Measurements from ENCODE around the gene C12orf42. TPM values are rescaled to one million over a fixed set of nuclear protein-coding genes. Genes with fewer than 3 reads are reported as not detected.

Gene C12orf42
- polyA plus RNA-seq, 3 donors = not detected

DNA sequence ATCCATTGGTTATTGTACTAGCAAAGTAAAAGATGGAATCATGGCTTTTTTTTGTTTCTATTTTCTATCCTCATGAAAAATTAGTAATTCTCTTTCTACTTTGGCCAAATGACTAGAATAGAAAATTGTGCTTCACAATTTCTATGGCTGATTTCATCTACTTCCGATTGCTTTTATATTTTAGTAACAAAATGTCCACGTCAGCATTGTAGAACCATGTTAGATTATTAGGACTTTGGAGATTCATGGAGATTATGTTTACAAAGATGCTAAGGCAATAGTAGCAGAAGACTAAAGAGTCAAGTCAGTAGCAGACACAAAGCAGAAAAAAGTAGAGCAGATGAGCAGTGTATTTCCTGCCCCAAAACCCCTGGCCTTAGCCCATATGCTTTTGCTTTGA lies 113.6 kb downstream of the C12orf42 start:
- WGBS, 3 donors = 78 to 92% (median 85%) methylated on average over 2 of the region's 2 CpGs
- no peak overlapping the region for H3K27ac ChIP-seq (ENCODE audit: low read depth, low read length)

DNA sequence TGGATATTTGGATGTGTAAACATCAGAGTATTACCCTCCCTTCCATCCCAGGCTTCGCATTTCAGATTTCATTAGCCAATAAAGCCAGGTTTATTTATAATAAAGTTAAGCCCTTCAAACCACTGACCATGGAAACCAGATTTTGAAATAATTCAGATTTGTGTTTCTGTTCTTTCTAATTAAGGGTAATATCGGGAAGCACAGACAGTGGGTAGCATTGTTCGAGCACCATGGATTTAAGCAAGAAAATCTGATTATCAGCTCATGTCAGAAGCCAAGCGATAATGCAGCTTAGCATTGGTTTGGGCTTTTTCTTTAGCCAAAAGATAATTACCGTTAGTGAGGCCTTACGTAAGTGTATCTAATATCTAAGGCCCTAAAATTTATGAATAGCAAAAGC lies 116.1 kb downstream of the C12orf42 start:
- 74 to 82% (median 76%) methylated on average over 6 of the region's 6 CpGs for WGBS, 3 donors
- H3K27ac ChIP-seq (ENCODE audit: low read depth, low read length) = no peak overlapping the region

- no peak overlapping the region for H3K27ac ChIP-seq (ENCODE audit: low read depth, low read length)
- WGBS, 3 donors = 29 to 79% (median 74%) methylated on average over 4 of the region's 4 CpGs
These were observed 122.7 kb downstream of the C12orf42 start for GRCh38 chr12:103373088-103373523.

GRCh38 chr12:103369929-103370328 lies 125.8 kb downstream of the C12orf42 start:
- WGBS, 3 donors = 90 to 93% (median 92%) methylated on average over 1 of the region's 1 CpG
- H3K27ac ChIP-seq (ENCODE audit: low read depth, low read length) = no peak overlapping the region

DNA sequence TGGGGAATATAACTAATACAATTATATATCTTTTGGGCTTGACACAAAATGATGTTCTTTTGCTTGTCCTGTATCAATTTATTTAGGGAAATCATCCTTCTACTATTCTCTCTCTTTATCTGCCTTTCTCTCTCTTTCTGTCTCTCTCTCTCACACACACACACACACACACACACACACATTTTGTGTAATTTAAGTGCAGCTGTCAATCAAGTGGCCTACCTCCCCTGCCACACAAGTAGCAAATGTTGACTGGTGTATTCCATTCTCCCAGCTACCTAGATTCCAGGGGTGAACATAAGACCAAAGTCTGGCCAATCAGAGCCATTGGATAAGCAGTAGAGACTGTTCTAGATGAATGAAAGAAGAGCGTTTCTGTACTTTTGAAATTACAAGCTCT lies 127.6 kb downstream of the C12orf42 start:
- no peak overlapping the region for H3K27ac ChIP-seq (ENCODE audit: low read depth, low read length)
- 81 to 89% (median 86%) methylated on average over 1 of the region's 1 CpG for WGBS, 3 donors

DNA sequence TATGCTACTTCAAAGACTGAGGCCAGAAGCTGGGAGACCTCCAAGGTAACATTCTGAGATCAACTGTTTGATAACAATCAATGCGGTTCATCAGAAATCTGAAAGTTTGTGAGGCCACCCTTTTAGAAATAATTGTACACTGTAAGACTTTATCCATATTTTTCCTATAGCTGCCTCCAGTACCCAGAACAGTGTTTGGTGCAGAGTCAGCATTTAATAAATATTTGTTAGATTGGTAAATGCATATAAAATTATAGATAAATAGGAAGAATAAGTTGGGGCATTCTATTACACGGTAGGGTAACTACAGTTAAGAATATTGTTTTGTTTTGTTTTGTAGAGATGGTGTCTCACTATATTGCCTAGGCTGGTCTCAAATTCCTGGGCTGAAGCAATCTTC lies 141.4 kb downstream of the C12orf42 start:
- WGBS, 3 donors = 48 to 96% (median 80%) methylated on average over 2 of the region's 2 CpGs

DNA sequence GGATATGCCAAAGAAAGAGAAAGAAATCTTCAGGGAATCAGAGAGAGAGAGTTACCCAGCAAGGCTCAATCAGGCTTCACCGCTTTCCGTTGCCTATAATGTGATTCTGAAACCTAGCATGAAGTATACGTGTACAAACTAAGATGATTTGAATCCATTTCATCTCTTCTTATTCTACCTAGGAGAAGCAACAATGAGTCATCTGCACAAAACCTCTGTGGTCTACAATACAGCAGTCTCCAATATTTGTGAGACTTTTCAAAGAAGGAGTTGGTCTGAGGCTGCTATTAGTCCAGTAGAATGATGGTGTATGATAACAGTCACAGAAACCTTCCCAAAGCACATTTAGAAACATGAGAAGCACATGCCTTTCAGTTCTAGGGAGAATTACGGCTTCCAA lies 141.9 kb downstream of the C12orf42 start:
- H3K27ac ChIP-seq (ENCODE audit: low read depth, low read length) = no peak overlapping the region
- 83 to 91% (median 85%) methylated on average over 4 of the region's 4 CpGs for WGBS, 3 donors

More for the DNA sequence above, 141.4 kb downstream of the C12orf42 start:
- no peak overlapping the region for H3K27ac ChIP-seq (ENCODE audit: low read depth, low read length)

- WGBS, 3 donors = 67 to 89% (median 85%) methylated on average over 5 of the region's 5 CpGs
- H3K27ac ChIP-seq (ENCODE audit: low read depth, low read length) = no peak overlapping the region
These were observed 145.7 kb downstream of the C12orf42 start for GRCh38 chr12:103350116-103350515.

DNA sequence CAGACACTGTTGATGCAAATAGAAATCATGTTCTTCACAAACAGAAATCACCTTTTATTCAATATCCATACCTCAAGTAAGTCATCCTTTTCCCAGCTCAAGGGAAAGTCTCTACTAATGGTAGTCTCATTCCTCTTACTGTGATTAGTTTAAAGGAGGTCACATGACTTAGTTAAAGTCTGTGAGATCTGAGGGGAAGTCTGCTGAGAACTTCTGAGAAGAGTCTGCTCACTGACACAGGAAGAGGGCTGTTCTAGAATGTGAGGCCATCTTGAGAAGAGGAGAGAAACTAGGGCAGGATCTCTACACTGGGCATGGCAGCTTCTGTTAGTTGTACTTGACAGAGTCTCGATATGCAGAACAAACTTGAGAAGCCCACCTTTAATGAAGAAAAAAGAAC lies 146.8 kb downstream of the C12orf42 start:
- no peak overlapping the region for H3K27ac ChIP-seq (ENCODE audit: low read depth, low read length)
- WGBS, 3 donors = 72 to 85% (median 77%) methylated on average over 1 of the region's 1 CpG

GRCh38 chr12:103336940-103337339 lies 158.8 kb downstream of the C12orf42 start:
- no peak overlapping the region for H3K27ac ChIP-seq (ENCODE audit: low read depth, low read length)

GRCh38 chr12:103334466-103334865 lies 161.3 kb downstream of the C12orf42 start:
- 70 to 73% (median 73%) methylated on average over 13 of the region's 13 CpGs for WGBS, 3 donors

GRCh38 chr12:103333676-103334075 lies 162.1 kb downstream of the C12orf42 start:
- WGBS, 3 donors = 86 to 93% (median 93%) methylated on average over 1 of the region's 1 CpG
- H3K27ac ChIP-seq (ENCODE audit: low read depth, low read length) = no peak overlapping the region

More at GRCh38 chr12:103334466-103334865, 161.3 kb downstream of the C12orf42 start:
- no peak overlapping the region for H3K27ac ChIP-seq (ENCODE audit: low read depth, low read length)

DNA sequence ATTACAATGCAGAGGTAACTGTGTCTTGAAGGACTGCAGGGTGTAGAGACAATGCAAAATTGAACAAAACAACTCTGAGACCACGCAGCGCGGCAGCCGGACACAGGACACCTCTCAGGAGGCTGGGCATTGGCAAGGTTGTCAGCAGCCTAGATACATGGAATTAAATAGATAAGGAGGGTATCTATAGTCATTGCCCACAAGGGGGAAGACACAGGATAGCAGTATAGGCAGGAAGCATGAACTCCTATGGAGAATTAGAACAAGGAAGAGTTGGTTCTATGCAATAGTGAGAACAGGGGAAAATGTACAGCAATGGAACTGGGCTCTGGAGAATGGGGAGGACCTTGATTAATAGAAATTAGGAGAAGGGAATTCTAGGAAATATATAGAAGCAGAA lies 164.1 kb downstream of the C12orf42 start:
- H3K27ac ChIP-seq (ENCODE audit: low read depth, low read length) = no peak overlapping the region
- WGBS, 3 donors = 95 to 99% (median 98%) methylated on average over 4 of the region's 4 CpGs

DNA sequence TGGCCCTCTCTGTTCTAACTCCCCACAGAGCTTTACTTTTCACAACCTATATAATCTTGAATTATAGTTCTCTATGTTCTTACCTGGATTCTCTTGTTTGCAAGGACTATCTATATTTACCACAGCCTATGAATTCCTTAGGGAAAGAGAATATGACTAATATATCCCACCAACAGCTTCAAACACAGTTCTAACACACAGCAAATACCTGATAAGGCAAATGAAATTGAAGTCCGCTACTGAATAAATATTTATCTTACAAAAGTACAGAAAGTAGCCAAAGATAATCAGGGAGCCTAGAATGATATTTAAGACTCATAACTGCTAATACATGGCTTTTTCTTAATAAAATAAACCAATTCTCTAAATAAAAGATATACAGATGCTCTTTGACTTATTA lies 165.1 kb downstream of the C12orf42 start:
- no peak overlapping the region for H3K27ac ChIP-seq (ENCODE audit: low read depth, low read length)
- 40 to 71% (median 71%) methylated on average over 1 of the region's 1 CpG for WGBS, 3 donors

GRCh38 chr12:103327676-103328075 lies 168.1 kb downstream of the C12orf42 start:
- H3K27ac ChIP-seq (ENCODE audit: low read depth, low read length) = no peak overlapping the region

DNA sequence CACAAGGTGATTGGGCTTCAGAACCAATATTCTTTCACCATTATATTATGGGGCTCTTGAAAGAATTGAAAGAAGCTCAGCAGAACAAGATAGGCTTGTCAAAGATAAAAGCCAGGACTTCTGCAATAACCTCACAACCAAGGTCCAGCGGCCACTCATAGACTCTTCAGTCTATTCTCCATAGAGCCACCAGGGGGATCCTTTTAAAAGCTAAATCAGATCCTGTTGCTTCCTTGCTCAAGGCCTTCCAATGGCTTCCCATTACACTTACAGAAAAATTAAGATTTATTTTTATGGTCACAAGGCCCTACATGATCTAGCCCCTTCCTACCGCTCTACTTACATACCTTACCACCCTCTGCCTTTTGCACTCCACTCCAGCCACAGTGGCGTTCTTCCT lies 169.6 kb downstream of the C12orf42 start:
- H3K27ac ChIP-seq (ENCODE audit: low read depth, low read length) = no peak overlapping the region
- WGBS, 3 donors = 81 to 88% (median 84%) methylated on average over 3 of the region's 3 CpGs

DNA sequence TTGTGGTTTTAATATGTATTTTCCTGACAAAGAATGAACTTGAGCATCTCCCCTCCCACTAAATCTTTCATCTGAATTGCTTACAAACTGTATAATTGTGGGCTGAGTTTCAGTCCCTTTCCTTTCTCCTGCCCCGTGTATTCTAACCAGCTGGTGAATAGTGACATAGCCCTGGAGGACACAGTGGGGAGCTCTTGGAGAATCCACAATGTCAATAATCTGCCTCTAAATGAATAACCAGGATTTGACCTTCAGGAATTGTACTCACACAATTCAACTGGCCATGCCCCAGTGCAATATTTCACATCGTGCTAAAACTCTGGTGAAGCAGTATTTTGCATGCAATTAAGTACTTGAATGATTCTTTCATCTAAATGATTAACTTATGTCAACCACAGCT lies 177.2 kb downstream of the C12orf42 start:
- H3K27ac ChIP-seq (ENCODE audit: low read depth, low read length) = no peak overlapping the region
- 18 to 71% (median 64%) methylated on average over 2 of the region's 2 CpGs for WGBS, 3 donors

DNA sequence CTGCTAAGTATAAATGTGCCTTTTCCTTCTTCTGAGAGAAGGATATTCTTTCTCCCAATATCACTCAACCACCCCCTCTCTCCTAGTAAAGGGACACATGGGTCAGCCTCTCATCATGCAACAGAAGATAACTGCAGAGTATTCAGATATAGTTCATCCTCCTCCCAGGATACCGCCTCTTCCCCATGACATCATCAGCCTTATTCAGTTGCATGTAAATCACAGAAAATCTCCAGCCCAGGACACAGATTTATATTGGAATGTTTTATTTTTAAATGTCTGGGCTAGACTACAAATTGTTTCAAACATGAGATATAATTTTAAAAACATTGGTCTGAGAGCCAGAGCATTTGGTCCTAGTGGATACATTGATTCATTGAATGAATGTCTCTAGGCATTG lies 178.5 kb downstream of the C12orf42 start:
- no peak overlapping the region for H3K27ac ChIP-seq (ENCODE audit: low read depth, low read length)
- WGBS, 3 donors = 76 to 93% (median 93%) methylated on average over 1 of the region's 1 CpG

DNA sequence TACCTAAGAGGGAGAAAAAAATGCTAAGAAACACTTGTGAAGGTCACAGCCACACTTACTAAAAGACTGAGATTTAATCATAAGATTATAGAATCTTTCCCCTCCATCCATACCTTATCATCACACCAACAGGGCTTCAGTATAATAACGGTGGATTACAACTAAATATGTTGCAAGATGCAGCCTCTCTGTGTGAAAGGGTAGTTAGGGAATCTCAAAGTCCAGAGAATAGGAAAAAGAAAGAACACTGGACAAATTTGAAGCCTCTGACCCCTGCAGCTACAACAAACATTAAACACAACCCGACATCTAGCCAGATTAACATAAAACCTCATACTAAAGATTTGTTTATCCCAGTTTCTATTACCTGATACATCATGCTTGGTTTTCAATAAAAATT lies 181.0 kb downstream of the C12orf42 start:
- no peak overlapping the region for H3K27ac ChIP-seq (ENCODE audit: low read depth, low read length)
- 76 to 83% (median 79%) methylated on average over 2 of the region's 2 CpGs for WGBS, 3 donors

DNA sequence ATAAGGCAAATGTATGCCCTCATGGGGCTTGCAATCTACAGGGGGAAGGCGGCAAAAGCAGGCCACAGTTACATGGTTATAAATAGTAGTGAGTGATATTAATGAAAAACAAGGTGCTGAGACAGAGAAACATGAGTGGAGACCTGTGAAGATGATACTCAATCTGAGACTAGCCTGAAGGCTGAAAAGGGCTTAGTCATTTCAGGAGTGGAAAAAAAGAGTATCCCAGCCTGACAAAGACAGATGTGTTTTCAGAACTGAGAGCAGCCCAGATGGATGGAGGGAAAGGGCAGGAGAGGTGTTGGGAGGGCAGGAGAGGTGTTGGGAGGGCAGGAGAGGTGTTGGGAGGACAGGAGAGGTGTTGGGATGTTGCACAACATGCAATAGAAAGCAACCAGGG lies 181.9 kb downstream of the C12orf42 start:
- 57 to 81% (median 79%) methylated on average over 1 of the region's 1 CpG for WGBS, 3 donors
- no peak overlapping the region for H3K27ac ChIP-seq (ENCODE audit: low read depth, low read length)

DNA sequence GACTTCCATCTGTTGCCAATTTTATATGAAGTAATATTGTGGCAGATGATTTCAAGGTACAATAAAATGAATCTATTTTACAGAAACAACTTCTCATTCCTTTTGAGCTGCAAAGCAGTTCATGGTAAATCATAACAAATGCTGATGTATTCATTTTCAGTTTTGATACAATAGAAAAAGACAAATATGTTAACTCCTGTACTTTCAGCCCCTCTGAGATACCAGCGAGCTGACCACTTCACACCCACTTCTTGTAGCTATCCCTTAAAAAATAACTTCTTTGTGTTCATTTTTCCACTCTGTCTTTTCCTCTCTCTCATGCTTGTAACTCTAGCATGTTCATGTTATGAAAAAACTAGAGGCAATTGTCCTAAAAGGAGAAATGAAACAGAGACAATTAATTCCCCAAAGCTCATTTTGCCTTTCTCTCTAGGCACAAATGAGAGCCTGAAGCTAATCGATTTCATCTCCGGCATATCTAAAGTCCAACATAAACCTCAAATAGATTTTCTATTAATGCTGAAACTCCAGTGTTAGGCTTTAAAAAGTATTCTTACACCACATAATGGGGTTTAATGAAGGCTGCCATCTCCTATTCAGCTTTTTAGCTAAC lies 182.9 kb downstream of the C12orf42 start:
- no peak overlapping the region for H3K27ac ChIP-seq (ENCODE audit: low read depth, low read length)
- 85 to 89% (median 85%) methylated on average over 3 of the region's 3 CpGs for WGBS, 3 donors
